ENCODE measurements around the gene FYCO1.
"Not testable (repeated sequence)": the region's sequence is repeated elsewhere in the genome, so short reads cannot be mapped to it uniquely, and the experiment has no call there.

FYCO1 gene

GRCh38 chr3:45995236-45996192 lies at the start of gene FYCO1:
Gene FYCO1 (minus strand): TSS chr3:45995824. CDS start chr3:45984910, 10,914 bp downstream.
- DNase-seq = peak; percentile 80 to 86

- DNase-seq = no peak
These were observed 43.3 kb upstream of the FYCO1 start for GRCh38 chr3:46038916-46039315.

DNA sequence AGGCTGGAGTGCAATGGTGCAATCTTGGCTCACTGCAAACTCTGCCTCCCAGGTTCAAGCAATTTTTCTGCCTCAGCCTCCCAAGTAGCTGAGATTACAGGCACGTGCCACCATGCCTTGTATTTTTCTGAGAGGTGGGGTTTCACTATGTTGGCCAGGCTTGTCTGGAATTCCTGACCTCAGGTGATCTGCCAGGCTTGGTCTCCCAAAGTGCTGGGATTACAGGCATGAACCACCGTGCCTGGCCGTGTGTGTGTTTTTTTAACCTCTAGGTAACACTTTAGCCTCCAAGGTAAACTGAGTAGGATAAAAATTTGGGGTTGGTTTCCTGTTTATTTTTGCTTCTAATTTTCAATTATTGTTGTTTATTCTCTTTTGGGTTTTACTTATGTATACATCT lies 42.4 kb upstream of the FYCO1 start:
- not testable (repeated sequence) for DNase-seq

- DNase-seq = no peak
These were observed 40.6 kb upstream of the FYCO1 start for GRCh38 chr3:46036191-46036590.

DNA sequence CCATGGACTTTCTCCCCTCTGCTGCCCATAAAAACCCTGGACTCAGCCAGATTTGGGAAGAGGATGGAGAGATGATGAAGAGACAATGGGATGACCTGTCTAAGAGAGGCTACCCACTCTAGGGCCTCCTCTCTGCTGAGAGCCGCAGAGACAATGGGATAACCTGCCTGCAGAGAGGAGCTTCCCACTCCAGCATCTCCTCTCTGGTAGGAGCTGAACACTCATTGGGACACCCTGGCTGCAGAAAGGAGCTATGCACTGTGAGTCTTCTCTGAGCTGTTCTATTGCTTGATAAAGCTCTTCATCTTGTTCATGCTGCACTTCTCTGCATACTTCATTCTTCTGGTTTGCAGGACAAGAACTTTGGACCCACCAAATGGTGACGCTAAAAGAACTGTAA lies 36.1 kb upstream of the FYCO1 start:
- no peak for DNase-seq

- no peak for DNase-seq
These were observed 35.6 kb upstream of the FYCO1 start for GRCh38 chr3:46031269-46031668.

GRCh38 chr3:46030626-46031025 lies 35.0 kb upstream of the FYCO1 start:
- DNase-seq = no peak

DNA sequence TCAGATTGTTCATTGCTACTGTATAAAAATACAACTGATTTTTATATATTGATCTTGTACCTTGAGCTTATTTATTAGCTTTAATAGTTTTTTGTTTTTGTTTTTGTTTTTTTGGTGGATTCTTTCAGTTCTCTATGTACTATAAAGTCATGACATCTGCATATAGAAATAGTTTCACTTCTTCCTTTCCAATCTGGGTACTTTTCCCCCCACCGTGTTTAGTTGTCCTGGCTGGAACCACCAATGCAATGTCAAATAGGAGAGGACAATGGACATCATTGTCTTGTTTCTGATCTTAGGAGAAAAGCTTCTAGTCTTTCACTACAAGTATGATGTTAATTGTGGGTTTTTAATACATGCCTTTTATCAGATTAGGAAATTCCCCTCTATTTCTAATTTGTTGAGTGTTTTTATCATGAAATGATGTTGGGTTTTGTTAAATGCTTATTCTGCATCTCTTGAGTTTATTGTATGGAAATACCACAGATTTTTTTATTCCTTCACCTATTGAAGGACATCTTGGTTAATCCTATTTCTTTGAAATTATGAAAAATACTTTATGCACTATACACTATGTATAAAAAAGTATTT lies 34.4 kb upstream of the FYCO1 start:
- DNase-seq = no peak

DNA sequence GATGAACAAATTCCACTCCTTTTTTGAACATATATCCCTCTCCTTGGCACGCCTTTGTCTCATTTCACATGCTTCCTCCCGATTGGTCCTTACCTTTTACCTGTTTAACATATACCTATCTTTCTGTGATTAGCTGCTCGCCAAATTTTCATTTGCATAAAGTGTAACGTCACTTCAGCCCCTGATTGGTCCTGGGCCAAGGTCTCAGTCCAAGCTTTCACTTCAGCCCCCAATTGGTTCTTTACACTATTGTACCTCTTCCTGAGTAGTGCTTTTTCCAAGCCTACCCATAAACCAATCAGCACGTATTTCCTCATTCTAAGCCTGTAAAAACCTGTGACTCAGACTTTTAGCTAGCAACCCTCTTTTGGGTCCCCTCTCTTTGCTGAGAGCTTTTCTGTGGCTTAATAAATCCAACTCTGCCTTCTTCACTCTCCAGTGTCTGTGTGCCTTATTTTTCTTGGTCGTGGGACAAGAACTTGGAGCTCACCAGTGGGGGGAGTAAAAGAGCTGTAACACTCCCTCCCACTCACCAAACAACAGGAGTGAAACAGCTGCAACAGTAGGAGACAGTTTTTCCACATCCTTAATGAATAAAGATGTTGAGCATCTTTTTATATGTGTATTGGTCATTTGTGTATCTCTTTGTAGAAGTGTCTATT lies 32.2 kb upstream of the FYCO1 start:
- DNase-seq = no peak

DNA sequence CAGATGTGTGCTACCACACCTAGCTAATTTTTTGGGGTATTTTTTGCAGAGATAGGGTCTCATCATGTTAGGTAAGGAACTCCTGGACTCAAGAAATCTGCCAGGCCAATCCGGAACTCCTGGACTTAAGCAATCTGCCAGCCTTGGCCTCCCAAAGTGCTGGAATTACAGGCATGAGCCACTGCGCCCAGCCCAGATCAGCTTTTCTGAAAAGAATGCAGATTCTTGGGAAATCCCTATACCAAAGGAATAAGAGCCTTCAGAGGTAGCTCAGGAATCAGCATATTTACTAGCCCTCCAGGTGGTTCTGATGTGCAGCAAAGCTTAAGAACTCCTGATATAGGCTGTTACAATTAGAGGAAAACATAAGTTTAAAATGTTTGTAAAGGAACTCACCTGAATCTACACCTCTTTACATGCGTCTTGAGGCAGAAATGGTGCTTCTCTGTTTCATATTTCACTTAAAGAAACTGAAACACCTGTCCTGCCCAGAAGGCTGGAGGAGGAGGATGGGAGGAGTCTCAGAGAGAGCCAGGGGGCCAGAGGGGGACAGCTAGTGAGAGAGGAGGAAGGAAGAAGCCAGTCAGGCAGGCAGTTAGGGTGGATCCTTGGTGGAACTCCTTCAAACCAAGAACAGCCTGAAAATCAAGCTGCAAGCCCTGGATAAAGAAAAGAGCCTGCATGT lies 31.5 kb upstream of the FYCO1 start, which contains the start of gene XCR1:
XCR1 (minus strand) TSS at position 463 of the 685 bp plus-strand sequence. CDS start 5,536 bp downstream, outside the sequence.
- DNase-seq = no peak

DNA sequence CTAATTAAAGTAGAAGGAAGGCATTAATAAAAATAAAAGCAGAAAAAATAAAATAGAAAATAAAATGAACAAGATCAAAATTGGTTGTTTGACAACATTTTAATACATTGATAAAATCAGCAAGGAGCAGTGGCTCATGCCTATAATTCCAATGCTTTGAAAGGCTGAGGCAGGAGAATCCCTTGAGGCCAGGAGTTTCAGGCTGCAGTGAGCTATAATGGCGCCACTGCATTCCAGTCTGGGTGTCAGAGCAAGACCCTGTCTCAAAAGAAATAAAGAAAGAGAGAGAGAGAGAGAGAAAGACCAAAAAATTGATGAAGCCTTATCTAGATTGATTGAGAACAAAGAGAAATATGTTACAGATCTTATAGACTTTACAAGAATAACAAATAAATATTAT lies 29.5 kb upstream of the FYCO1 start:
- no peak for DNase-seq

GRCh38 chr3:46024131-46024530 lies 28.5 kb upstream of the FYCO1 start:
- DNase-seq = no peak

DNA sequence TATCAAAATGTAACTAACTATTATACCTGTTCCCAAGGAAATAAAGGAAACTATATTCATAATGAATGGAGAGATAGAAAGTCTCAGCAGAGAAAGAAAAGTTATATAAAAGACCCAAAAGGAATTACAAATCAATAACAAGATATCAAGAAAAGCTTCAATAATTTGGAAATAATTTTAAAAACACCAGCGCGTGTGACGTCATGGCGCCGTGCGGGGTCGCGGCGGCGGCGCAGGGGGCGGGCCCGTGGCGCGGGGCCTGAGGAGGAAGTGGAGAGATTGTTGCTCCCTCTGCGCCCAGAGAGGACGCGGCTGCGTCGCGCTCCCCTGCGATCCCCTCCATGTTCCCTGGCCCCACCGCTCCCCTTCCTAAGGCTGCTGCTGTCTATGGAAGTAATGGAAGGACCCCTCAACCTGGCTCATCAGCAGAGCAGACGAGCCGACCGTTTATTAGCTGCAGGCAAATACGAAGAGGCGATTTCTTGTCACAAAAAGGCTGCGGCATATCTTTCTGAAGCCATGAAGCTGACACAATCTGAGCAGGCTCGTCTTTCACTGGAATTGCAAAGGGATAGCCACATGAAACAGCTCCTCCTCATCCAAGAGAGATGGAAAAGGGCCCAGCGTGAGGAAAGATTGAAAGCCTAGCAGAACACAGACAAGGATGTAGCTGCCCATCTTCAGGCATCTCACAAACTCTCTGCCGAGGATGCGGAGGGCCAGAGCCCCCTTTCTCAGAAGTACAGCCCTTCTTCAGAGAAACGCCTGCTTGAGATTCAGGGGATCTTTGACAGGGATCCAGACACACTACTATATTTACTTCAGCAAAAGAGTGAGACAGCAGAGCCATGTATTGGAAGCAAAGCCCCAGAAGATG lies 27.5 kb upstream of the FYCO1 start:
- DNase-seq = no peak

DNA sequence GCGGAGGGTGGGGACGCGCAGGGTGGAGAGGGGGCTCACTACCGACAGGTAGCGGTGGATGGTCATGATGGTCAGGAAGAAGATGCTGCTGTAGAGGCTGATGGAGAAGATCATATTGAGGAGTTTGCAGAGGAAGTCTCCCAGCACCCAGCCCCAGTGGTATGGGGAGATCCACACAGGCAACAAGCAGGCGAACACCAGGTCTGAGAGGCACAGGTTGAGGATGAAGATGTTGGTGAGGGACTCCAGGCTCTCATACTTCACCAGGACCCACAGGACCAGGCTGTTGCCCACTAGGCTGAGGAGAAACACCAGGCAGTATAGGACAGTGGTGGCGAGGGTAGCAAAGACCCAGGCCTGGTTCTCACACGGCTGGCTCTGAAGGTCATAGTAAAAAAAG lies 25.9 kb upstream of the FYCO1 start:
- no peak for DNase-seq

DNA sequence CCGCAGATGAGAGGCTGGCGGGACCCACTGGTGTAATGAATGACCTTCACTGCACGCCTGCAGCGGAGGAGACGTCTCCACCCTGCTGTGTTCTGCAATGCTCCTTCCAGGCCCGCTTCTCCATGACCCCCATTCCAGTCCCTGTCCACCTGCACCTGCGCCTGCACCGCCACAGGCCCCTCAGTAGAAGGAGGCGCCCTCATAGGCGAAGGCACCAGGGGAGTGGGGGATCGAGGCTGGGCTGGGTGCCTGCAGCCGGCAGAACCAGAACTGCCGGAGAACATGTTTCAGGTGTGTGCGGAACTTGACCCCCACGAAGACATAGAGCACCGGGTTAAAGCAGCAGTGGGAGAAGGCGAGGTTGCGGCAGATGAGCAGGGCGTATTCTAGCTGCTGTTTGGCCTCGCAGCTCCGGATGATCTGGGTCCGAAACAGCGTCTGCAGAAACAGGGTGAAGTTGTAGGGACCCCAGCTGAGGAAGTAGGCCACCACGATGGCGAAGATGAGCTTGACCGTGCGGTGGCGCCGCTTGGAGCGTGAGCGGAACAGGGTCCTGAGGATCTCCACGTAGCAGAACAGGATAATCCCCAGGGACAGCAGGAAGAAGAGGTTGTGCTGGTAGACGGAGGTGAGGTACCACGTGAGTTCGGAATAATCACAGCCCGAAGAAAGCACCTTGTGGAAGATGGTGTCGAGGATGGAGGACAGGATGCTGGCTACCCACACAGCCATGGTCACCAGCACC lies 25.3 kb upstream of the FYCO1 start:
- DNase-seq = no peak

DNA sequence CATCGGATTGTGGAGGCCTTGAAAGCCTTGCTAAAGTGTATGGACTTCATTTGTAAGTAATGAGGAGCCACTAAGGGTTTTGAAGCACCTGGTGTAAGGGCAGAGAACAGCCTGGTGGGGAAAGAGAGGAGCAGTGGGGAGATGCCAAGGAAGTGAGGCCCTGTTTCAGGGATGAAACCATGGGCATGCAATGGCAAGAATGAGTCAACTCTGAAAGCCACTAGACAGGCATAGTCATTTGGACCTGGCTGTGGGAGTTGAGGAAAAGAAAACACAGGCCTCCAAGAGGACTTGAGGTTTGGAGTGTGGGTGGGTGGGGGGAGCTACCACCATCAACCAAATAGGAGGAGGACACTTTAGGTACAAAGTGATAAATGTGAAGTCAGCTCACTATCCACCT lies 24.1 kb upstream of the FYCO1 start:
- no peak for DNase-seq

GRCh38 chr3:46017720-46018119 lies 22.1 kb upstream of the FYCO1 start:
- DNase-seq = peak in 1 of 2 donors; percentile 33

DNA sequence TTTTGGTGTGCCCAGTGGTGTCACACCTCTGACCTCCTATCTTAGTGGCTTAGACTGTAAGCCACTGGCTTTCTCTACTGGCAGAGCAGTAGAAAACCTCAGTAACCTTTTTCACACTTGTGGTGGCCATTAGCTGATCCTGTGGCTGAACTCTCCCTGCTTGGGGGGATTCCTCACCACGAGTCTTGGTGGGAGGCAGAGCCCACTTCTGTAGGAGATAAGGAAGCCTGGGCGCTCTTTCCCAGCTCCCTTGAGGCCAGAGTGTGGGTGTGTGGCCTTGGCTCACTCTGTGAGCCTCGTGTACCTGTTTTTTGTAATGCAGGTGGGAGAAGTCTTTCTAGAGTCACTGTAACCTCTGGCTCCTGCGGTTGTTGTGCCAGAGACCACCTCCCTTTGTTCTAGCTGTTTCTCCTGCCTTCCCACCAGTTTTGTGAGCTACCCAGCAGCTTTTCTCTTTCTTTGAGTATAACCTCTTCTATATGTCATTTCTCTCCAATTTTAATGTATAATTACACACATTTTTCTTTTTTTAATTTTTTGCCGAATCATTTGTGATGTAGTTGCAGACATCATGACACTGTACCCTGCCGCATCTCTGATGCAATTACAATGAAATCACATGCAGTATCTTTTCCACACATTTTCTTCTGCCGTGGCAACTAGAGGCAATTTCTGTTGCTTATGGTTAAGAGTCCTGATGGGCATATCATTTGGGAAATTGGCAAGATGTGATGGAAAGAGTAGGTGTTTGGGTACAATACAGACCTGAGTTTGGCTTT lies 17.9 kb upstream of the FYCO1 start:
- no peak for DNase-seq

- no peak for DNase-seq
These were observed 16.6 kb upstream of the FYCO1 start for GRCh38 chr3:46012246-46012645.

DNA sequence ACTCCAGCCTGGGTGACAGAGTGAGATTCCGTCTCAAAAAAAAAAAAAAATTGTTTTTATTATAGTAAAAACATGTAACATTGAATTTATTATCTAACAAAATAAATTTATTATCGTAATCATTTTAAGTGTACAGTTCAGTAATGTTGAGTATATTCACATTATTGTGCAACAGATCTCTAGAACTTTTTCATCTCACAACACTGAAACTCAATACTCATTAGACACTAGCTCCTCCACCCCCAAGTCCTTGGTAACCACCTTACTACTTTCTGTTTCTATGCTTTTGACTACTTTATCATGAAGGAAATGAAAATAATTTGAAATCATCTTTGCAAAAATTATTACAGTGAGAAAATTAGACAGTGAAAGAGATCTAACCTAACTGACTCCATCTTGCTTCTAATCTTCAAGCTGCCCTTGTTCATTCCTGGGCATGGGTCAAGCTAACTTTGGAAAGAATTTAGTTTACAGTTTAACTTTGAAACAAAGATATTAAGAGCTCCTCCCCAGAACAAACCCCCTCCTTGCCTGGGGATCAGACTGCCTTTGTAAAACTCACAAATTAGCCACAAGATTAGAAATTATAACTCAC lies 15.0 kb upstream of the FYCO1 start:
- no peak for DNase-seq

All from hippocampal formation (tissue), 2 donors.